Astrocyte of the cerebellum (primary cell): ENCODE measurements around the gene SETD1B.
A peak's percentile ranks its signal among the peaks of the same experiment; 100 is the strongest.

Experiments
- DNase-seq: peaks from one replicate; pipeline ENCODE4 v3.0.0-alpha.2; 2011; ENCODE audit warnings: low read depth
- H3K4me3 ChIP-seq: 2 replicates; pipeline ENCODE4 v1.5.1; 2011; ENCODE audit warnings: mild to moderate bottlenecking, low read depth, low read length, moderate library complexity
- in situ Hi-C: cut with HindIII; loops from 2 replicates; pipeline ENCODE4 v1.10.0; 2017; ENCODE audit warnings: low sequenced_read_pairs
- TF ChIP-seq, protein P1 (sequence below): IDR thresholded peaks from 2 replicates; pipeline ENCODE4 v1.5.1; 2012; ENCODE audit warnings: low read length, low read depth, moderate library complexity, mild to moderate bottlenecking; ENCODE audit errors: missing control alignments

The SETD1B gene

DNA sequence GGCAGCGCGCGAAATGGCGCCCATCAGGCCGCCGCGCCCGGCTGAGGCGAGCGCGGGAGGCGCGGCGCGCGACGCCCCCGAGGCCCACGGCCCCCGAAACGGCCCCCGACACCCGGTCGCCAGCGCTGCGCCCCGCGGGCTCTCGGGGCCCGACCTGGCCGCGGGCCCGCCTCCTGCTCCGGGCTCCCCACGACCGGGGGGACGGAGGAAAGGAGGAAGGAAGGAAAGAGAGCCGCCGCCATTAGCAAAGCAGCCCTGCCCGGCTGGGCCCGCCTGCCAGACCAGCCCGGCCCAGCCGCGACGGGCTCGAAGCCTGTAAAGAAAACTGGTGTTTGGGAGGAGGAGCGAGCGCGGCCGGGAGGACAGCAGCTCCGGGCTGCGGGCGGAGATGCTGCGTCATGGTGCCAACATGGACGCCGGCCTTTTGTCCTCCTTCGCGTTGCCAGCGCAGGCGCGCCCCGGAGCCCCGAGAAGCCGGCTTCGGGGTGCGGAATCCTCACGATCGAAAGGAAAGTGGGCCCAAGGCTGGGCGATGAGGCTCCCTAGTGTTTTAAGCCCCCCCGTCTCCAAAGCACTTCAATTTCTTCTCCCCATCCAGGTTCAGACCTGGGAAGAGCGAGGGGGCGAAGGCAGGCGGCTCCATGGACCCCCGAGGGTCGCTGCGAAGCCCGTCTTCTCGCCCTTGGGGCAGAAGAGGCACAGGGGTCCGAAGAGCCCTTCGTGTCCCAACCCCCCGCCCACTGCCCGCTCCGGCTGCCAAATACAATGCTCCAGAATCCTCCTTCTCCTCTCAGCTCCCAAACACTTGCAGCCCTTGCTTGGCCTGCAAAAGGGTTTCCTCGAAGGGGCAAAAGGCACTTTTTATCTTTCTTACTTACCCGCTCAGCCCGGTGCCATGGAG, 2.9 kb upstream of the SETD1B start:
- in situ Hi-C loops, result no loop called here
- TF ChIP-seq, protein P1, sequence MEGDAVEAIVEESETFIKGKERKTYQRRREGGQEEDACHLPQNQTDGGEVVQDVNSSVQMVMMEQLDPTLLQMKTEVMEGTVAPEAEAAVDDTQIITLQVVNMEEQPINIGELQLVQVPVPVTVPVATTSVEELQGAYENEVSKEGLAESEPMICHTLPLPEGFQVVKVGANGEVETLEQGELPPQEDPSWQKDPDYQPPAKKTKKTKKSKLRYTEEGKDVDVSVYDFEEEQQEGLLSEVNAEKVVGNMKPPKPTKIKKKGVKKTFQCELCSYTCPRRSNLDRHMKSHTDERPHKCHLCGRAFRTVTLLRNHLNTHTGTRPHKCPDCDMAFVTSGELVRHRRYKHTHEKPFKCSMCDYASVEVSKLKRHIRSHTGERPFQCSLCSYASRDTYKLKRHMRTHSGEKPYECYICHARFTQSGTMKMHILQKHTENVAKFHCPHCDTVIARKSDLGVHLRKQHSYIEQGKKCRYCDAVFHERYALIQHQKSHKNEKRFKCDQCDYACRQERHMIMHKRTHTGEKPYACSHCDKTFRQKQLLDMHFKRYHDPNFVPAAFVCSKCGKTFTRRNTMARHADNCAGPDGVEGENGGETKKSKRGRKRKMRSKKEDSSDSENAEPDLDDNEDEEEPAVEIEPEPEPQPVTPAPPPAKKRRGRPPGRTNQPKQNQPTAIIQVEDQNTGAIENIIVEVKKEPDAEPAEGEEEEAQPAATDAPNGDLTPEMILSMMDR, result no peak
- DNase-seq, result no peak
- peak overlapping the region; percentile 78 for H3K4me3 ChIP-seq

DNA sequence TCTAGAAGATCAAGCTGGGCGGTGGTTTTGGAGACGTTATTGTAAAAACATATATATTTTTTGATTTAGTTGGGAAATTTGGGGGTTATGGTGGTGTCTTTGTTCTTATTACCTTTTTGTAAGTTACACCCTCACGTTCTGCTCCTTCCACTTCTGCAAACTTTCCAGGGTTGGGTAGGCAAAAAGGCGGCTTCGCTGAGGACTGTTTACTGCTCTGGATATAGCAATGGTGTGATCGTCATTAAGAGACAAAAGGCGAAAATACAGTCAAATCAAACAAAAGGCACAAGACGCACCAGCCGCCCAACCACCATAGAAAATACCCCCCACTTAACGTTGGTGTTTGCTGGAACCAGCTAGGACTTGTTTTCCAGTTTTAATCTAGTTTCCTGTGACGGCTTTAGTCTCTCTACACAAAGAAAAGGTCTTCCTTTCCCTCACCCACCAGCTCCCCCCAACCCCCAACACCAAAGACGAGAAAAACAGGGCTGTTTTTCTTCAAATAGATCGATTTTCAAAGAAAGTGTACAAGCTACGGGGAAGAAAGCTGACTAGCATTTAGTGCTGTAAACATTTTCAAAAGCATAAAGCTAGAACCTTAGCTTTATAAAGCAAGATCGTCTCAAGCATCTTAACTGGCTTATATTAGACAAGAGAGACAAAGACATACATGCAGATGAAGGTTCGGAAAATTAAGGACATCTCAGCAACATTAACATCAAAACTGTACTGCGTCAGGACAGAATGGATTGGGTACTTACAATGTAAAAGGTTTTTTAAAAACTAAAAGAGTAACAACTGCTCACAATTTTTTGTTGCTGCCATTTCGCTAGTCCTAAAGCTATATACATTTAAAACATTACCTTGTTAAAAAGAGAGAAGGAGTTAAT, 2.0 kb upstream of the SETD1B start:
- in situ Hi-C loops, result no loop called here
- no peak for DNase-seq
- TF ChIP-seq, protein P1, result no peak
- H3K4me3 ChIP-seq, result peak overlapping the region; percentile 78

- H3K4me3 ChIP-seq, result peak overlapping the region; percentile 78
- no peak for DNase-seq
- TF ChIP-seq, protein P1, result no peak
- in situ Hi-C loops, result no loop called here
Observed at GRCh38 chr12:121802485-121802842, 1.3 kb upstream of the SETD1B start.

GRCh38 chr12:121802843-121803698, 738 bp upstream of the SETD1B start:
- H3K4me3 ChIP-seq, result peak overlapping the region; percentile 78
- DNase-seq, result peak; percentile 89

GRCh38 chr12:121804417-121805111, 755 bp downstream of the SETD1B start:
- DNase-seq, result no peak
- TF ChIP-seq, protein P1, result no peak
- in situ Hi-C loops, result no loop called here

More at GRCh38 chr12:121802843-121803698, 738 bp upstream of the SETD1B start:
- in situ Hi-C loops, result no loop called here
- TF ChIP-seq, protein P1, result no peak

More at GRCh38 chr12:121804417-121805111, 755 bp downstream of the SETD1B start:
- H3K4me3 ChIP-seq, result peak overlapping the region; percentile 78
